Right forelimb (tissue), 1 donor: Measurements from ENCODE around the gene CHD5.

Experiments
- DNase-seq: peaks from one replicate; pipeline ENCODE4 v3.0.0-alpha.2; 2018

The CHD5 gene

GRCh38 chr1:6172549-6172948 is 7.6 kb downstream of the CHD5 start:
- no peak for DNase-seq

DNA sequence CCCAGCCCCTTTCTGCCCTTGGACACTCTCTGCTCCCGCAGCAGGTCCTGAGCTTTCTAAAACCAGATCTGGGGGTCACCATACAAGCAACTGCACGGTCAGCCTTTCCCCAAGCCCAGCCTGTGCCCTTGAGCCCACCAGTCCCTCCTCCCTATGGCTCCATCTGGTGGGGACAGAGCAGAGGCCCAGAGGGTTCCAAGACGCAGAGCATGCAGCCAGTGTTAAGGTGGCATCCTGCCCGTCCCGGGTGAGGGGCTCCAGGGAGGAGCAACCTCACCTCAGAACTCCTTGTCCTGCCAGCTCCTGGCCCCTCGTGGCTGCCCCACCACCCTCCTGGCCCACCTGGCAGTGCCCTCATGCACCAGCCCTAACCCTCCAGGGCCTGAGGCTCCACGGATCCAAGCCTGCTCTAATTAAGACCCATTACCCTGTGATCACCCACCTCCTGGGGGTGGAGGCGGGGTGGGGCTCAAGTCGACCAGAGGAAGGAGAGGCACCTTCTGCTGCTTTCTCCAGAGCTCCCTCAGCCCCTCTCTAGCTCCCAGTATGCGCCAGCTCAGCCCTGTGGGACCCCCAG is 8.5 kb downstream of the CHD5 start:
- no peak for DNase-seq

- DNase-seq, result no peak
Measured at GRCh38 chr1:6170742-6171201, 9.3 kb downstream of the CHD5 start.

GRCh38 chr1:6170116-6170741 is 9.9 kb downstream of the CHD5 start:
- DNase-seq, result no peak

- DNase-seq, result no peak
Measured at GRCh38 chr1:6168947-6169586, 11.1 kb downstream of the CHD5 start.

GRCh38 chr1:6167391-6168303 is 12.5 kb downstream of the CHD5 start:
- DNase-seq, result no peak

DNA sequence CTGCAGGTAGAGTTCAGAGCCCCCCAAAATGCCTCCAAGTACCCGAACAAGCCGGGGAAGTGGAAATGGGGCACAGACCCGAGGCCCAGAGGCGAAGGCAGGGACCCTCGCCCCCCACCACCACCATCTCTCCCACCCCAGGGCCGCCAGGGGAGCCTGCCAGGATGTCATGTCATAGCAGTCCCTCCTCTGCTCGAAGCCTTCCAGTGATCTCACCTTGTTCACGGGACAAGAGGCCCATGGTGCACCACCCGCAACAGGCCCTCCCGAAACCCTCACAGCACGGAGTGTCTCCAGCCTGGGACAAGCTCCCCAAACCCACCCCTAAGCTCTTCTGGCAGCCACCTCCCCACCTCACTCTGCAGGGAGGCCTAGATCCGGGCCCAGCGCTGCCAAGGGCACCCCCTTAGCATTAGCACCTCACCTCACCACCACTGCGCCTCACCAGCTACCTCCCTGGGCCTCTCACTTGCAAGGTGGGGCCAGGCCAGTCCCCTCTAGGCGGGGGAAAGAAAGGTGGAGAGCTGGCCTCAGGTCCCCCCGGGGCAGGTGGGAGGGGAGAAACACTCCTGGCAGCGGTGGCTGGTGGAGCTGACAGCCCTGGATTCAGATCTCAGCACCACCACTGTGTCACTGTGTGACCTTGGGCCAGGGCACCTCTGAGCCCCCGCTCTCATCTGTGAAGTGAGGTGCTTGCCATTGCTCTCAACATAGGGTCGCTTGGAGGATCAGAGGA is 13.3 kb downstream of the CHD5 start:
- DNase-seq, result no peak

DNA sequence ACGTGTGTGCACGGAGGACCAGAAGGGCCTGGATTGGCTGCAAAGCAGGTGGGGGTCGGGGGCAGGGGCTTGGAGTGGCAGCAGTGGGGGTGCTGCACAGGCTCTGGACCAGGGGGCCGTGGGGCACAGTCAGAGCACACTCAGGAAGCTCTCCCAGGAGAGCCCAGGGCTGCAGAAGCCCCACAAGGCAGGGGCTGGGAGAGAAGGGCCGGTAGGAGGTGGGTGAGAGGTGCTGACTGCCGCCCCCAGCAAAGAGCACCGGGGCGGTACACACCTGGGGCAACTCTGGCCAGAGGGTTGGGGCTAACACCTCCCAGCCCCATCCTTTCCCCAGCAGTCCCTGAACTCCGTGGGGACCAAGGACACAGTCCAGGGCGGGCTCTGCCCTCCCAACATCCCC is 13.9 kb downstream of the CHD5 start:
- no peak for DNase-seq

GRCh38 chr1:6165441-6165985 is 14.6 kb downstream of the CHD5 start:
- no peak for DNase-seq

- no peak for DNase-seq
Measured at GRCh38 chr1:6165027-6165426, 15.1 kb downstream of the CHD5 start.

- DNase-seq, result no peak
Measured at GRCh38 chr1:6163973-6164617, 16.0 kb downstream of the CHD5 start.

DNA sequence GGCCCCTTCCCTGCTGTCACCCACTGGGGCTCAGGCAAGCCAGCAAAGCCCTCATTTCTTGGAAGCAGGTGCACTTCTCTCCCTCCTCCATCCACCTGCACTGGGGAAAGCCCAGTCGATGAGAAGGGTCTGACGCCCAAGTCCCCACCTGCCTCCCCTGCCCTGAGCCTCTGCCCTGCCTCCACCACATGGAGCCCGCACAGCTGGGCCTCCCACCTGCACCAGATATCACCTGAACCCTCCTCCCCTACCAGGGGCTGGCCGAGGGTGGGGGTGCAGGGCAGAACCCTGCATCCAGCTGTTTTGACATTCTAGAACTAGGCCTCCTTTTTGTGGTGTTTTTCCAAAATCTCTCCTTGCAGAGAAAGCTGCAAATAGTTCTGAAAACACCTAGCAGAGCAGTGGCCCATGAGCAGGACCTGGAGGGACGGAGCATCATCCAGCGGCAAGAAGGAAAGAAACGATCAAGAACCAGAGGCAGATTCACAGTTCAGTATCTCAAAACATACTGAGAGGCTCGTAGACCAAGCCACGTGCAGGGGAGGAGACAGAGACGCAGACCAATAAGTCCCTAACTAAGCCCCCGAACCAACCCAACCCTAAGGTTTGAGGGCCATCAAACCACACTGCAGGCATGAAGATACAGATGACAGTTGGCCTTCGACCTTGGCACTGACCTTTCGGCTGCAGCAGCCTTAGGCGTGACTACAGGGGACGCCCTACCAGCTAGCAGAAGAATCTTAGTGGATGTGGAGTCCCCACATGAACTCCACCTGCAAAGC is 16.7 kb downstream of the CHD5 start:
- no peak for DNase-seq

GRCh38 chr1:6162773-6163172 is 17.3 kb downstream of the CHD5 start:
- DNase-seq, result no peak

DNA sequence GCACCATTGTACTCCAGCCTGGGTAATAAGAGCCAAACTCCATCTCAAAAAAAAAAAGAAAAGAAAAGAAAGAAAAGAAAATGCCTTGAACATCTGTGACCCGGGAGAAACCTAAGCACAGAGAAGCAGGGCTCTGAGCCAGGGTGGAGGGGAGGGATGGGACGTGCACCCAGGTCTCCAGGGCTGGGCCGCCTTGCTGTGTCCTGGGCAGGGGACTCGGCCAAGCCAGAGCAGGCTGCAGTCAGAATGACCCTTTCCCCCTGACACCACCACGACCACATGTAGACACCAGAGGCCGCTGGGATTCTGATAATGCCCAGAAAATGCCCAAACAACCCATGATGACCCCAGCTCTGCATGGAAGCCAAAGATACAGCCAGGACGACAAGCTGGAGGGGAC is 17.8 kb downstream of the CHD5 start:
- no peak for DNase-seq

DNA sequence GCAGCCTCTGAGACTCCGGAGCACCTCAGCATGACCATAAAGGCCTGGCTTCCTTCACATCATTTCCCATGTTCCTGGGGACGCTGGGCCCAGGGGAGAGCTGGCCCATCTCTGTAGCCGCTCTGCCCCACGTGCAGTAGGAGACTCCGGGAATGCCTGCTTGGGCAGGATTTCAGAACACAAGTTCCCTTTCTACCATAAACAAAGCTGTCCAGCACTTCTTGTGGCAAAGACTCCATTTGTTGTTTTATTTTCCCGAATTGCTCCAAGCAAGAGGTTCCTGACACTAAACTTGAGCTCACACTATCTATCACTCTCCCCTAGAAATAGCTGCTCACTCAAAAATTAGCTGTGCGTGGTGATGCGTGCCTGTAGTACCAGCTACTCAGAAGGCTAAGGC is 21.9 kb downstream of the CHD5 start:
- no peak for DNase-seq

GRCh38 chr1:6157528-6158174 is 22.5 kb downstream of the CHD5 start:
- DNase-seq, result no peak

- no peak for DNase-seq
Measured at GRCh38 chr1:6157132-6157527, 23.0 kb downstream of the CHD5 start.

DNA sequence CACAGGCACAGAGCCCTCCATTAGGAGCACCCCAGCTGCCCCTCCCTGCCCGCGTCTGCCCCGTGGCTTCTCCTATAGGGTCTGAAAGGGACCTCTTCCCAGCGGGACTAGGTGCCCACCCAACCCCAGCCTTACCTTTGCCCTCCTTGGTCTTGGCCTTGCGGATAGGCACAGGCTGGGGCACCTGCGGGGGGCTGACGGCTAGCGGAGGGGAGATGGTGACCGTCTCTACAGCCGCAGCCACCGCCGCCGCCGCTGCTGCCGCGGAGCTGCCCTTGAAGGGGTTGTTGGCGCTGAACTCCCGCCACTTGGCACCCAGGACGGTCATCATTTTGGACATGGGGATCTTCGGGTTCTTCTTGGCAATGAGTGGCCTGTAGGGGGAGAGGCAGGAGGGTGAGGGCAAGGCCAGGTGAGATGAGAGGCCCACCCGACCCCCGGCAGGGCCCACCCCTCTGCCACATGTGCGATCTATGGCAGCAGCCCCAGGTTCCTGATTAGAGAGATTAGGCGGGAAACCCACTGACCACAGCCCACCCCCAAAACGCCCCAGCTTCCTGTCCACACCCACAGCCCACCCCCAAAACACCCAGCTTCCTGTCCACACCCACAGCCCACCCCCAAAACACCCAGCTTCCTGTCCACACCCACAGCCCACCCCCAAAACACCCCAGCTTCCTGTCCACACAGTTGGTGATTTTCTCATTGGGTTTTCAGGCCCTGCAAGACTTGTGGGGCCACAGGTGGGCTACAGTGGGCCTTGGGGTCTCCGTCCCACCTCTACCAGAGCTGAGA is 25.4 kb downstream of the CHD5 start:
- DNase-seq, result no peak

DNA sequence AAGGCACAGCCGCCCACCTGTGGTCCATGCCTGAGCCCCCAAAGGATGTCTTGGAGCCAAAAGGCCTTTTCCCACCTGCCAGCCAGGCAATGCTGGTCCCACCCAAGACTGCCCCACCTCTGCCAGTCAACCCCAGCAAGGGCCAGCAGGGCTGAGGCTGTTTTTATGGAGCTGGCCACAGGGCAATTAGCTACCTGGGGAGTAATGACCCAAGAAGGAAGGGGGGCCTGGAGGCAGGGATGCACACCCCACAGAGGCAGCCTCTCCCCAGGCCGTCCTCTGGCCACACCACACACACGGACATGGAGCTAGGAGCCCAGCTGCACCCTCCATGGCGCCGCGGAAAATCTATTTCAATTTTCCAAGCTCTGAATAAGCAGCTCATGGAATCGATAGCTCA is 27.2 kb downstream of the CHD5 start:
- DNase-seq, result no peak

- DNase-seq, result no peak
Measured at GRCh38 chr1:6152181-6152580, 27.9 kb downstream of the CHD5 start.
